WTC11 (cell line): ENCODE data around the gene CMKLR1. TPM values are rescaled to one million over a fixed set of nuclear protein-coding genes. Genes with fewer than 3 reads are reported as not detected.

Experiments used
- ATAC-seq: fragments of 200-7000 bp; cut with Tn5 transposase; 2 replicates; pipeline ENCODE4 v1.10.0; 2021; ENCODE audit warnings: mild to moderate bottlenecking, moderate library complexity
- CTCF ChIA-PET: fragments of 300-600 bp; sonication (Branson Sonifier 250); formaldehyde crosslinking; loops from one replicate; lab custom pipeline; 2021; ENCODE audit warnings: antibody characterized with exemption; lab: Charles Lee
- POLR2A ChIA-PET: fragments of 350-600 bp; sonication (Branson Sonifier 250); formaldehyde crosslinking; loops from one replicate; lab custom pipeline; 2021; ENCODE audit warnings: antibody characterized with exemption; lab: Charles Lee
- DNase-seq: peaks from one replicate; pipeline ENCODE4 v3.0.0; 2021; ENCODE audit warnings: low spot score
- H3K27ac Mint-ChIP-seq: 2 replicates; pipeline ENCODE4 v1.8.0; 2021; ENCODE audit warnings: mixed read lengths
- H3K27me3 Mint-ChIP-seq: 2 replicates; pipeline ENCODE4 v1.8.0; 2021; ENCODE audit warnings: low read depth, mild to moderate bottlenecking, moderate library complexity, mixed read lengths
- H3K36me3 Mint-ChIP-seq: 2 replicates; pipeline ENCODE4 v1.8.0; 2021; ENCODE audit warnings: mixed read lengths
- H3K4me1 Mint-ChIP-seq: 2 replicates; pipeline ENCODE4 v1.8.0; 2022; ENCODE audit warnings: mixed read lengths
- H3K4me3 Mint-ChIP-seq: 2 replicates; pipeline ENCODE4 v1.8.0; 2021; ENCODE audit warnings: mild to moderate bottlenecking, moderate library complexity, mixed read lengths
- H3K9me3 Mint-ChIP-seq: 2 replicates; pipeline ENCODE4 v1.8.0; 2021; ENCODE audit warnings: mixed read lengths
- AR ChIP-seq: fragments of 250-450 bp; sonication (Bioruptor Pico); IDR thresholded peaks from 2 replicates; pipeline ENCODE4 v1.9.0; 2021; ENCODE audit warnings: mild to moderate bottlenecking
- ARID4B ChIP-seq: sonication (generic); formaldehyde crosslinking; IDR thresholded peaks from 2 replicates; pipeline ENCODE4 v1.8.0; 2023; ENCODE audit warnings: missing genetic modification reagents, mild to moderate bottlenecking, borderline replicate concordance
- CTCF ChIP-seq: fragments of 200-600 bp; IDR thresholded peaks from 2 replicates; pipeline ENCODE4 v1.8.0; 2022; ENCODE audit warnings: antibody characterized with exemption
- E2F5 ChIP-seq: sonication (generic); formaldehyde crosslinking; IDR thresholded peaks from 2 replicates; pipeline ENCODE4 v1.8.1; 2022; ENCODE audit warnings: mild to moderate bottlenecking, moderate library complexity, missing genetic modification reagents
- HMGXB4 ChIP-seq: sonication (generic); formaldehyde crosslinking; IDR thresholded peaks from 2 replicates; pipeline ENCODE4 v1.8.1; 2023; ENCODE audit warnings: mild to moderate bottlenecking, moderate library complexity, missing genetic modification reagents
- KAT7 ChIP-seq: sonication (generic); formaldehyde crosslinking; IDR thresholded peaks from 2 replicates; pipeline ENCODE4 v1.8.1; 2023; ENCODE audit warnings: missing genetic modification reagents, mild to moderate bottlenecking, borderline replicate concordance
- NFATC4 ChIP-seq: fragments of 250-450 bp; sonication (Bioruptor Pico); IDR thresholded peaks from 2 replicates; pipeline ENCODE4 v1.9.0; 2021; ENCODE audit warnings: mild to moderate bottlenecking
- NFYB ChIP-seq: sonication (generic); formaldehyde crosslinking; conservative IDR thresholded peaks from 2 replicates; pipeline ENCODE4 v1.8.0; 2022; ENCODE audit warnings: low read depth, missing genetic modification reagents
- NR3C1 ChIP-seq: sonication (generic); formaldehyde crosslinking; conservative IDR thresholded peaks from 2 replicates; pipeline ENCODE4 v1.8.1; 2023; ENCODE audit warnings: low read depth, mild to moderate bottlenecking, missing genetic modification reagents
- PRRX2 ChIP-seq: fragments of 250-450 bp; sonication (Bioruptor Pico); IDR thresholded peaks from 2 replicates; pipeline ENCODE4 v1.8.0; 2021; ENCODE audit warnings: mild to moderate bottlenecking
- RORB ChIP-seq: fragments of 250-450 bp; sonication (Bioruptor Pico); IDR thresholded peaks from 2 replicates; pipeline ENCODE4 v1.9.0; 2021; ENCODE audit warnings: mild to moderate bottlenecking
- SMAD4 ChIP-seq: sonication (generic); formaldehyde crosslinking; IDR thresholded peaks from 2 replicates; pipeline ENCODE4 v1.8.0; 2022; ENCODE audit warnings: mild to moderate bottlenecking, missing genetic modification reagents
- SOX15 ChIP-seq: fragments of 250-450 bp; sonication (Bioruptor Pico); IDR thresholded peaks from 2 replicates; pipeline ENCODE4 v1.9.0; 2021; ENCODE audit warnings: mild to moderate bottlenecking
- STAT6 ChIP-seq: sonication (generic); formaldehyde crosslinking; conservative IDR thresholded peaks from 2 replicates; pipeline ENCODE4 v1.8.1; 2023; ENCODE audit warnings: mild to moderate bottlenecking, low read depth, missing genetic modification reagents, moderate library complexity
- TCF7 ChIP-seq: sonication (generic); formaldehyde crosslinking; IDR thresholded peaks from 2 replicates; pipeline ENCODE4 v1.8.0; 2022; ENCODE audit warnings: mild to moderate bottlenecking, low read depth, missing genetic modification reagents, moderate library complexity
- TEAD1 ChIP-seq: sonication (generic); formaldehyde crosslinking; IDR thresholded peaks from 2 replicates; pipeline ENCODE4 v1.8.0; 2022; ENCODE audit warnings: mild to moderate bottlenecking, missing genetic modification reagents
- ZNF138 ChIP-seq: sonication (generic); formaldehyde crosslinking; conservative IDR thresholded peaks from 2 replicates; pipeline ENCODE4 v1.8.1; 2022; ENCODE audit warnings: mild to moderate bottlenecking, moderate library complexity, missing genetic modification reagents
- ZNF263 ChIP-seq: sonication (generic); formaldehyde crosslinking; IDR thresholded peaks from 2 replicates; pipeline ENCODE4 v1.8.1; 2022; ENCODE audit warnings: low read depth, mild to moderate bottlenecking, moderate library complexity, missing genetic modification reagents
- ZNF281 ChIP-seq: sonication (generic); formaldehyde crosslinking; IDR thresholded peaks from 2 replicates; pipeline ENCODE4 v1.8.0; 2023; ENCODE audit warnings: mild to moderate bottlenecking, missing genetic modification reagents
- total RNA-seq: library from RNA; stranded (reverse); gene quantifications from 3 replicates; pipeline ENCODE4 v1.2.3, GENCODE V29; 2021

The CMKLR1 gene
- total RNA-seq, 1 experiment from 2014 or later: 1.6 TPM

- no peak for TF ChIP-seq SMAD4 (CRISPR knock-in tag)
- TF ChIP-seq KAT7: no peak
- TF ChIP-seq NFYB (CRISPR knock-in tag): no peak
- TF ChIP-seq HMGXB4 (CRISPR knock-in tag): no peak
- TF ChIP-seq RORB (CRISPR knock-in tag): no peak
- TF ChIP-seq AR (CRISPR knock-in tag): no peak
- TF ChIP-seq TCF7 (CRISPR knock-in tag): no peak
- TF ChIP-seq, all 79 proteins: peak for 0
These were observed 54.9 kb downstream of the CMKLR1 start (continued) for GRCh38 chr12:108284163-108284562.

GRCh38 chr12:108282676-108283075, 56.4 kb downstream of the CMKLR1 start:
- H3K4me3 Mint-ChIP-seq: no peak overlapping the region
- H3K27me3 Mint-ChIP-seq: no peaks in the 10 kb centered on the region
- peaks cover 44% of the 10 kb centered on the region for H3K4me1 Mint-ChIP-seq
- DNase-seq: no peak
- ATAC-seq: no peak
- no peak for TF ChIP-seq ZNF281 (CRISPR knock-in tag)
- TF ChIP-seq NFATC4: no peak
- no peak for TF ChIP-seq SOX15 (CRISPR knock-in tag)
- no peak for TF ChIP-seq ZNF263 (CRISPR knock-in tag)
- TF ChIP-seq CTCF: no peak
- no peak for TF ChIP-seq PRRX2 (CRISPR knock-in tag)
- no peak for TF ChIP-seq NR3C1 (CRISPR knock-in tag)
- TF ChIP-seq TEAD1 (CRISPR knock-in tag): no peak
- TF ChIP-seq ARID4B (CRISPR knock-in tag): no peak
- no peak for TF ChIP-seq STAT6
- TF ChIP-seq SMAD4 (CRISPR knock-in tag): no peak
- TF ChIP-seq ZNF138 (CRISPR knock-in tag): no peak
- TF ChIP-seq E2F5: no peak
- no peak overlapping the region; the same call in 1 of the 2 replicates for H3K27ac Mint-ChIP-seq
- H3K36me3 Mint-ChIP-seq: no peaks in the 10 kb centered on the region
- ChIA-PET CTCF (no interaction called here), POLR2A (no interaction called here)
- peaks cover 4% of the 10 kb centered on the region; the same call in 1 of the 2 replicates for H3K9me3 Mint-ChIP-seq
